HG03354 (cell line): Measurements from ENCODE around the gene MMRN2.
"Not testable (repeated sequence)": the region's sequence is repeated elsewhere in the genome, so short reads cannot be mapped to it uniquely, and the experiment has no call there.

ENCODE experiments used
- ATAC-seq: cut with Tn5 transposase; IDR thresholded peaks from one replicate; pipeline ENCODE4 v1.9.1; 2021; ENCODE audit warnings: mild to moderate bottlenecking; ENCODE audit not compliant: unreplicated experiment, poor library complexity, severe bottlenecking

Gene MMRN2

DNA sequence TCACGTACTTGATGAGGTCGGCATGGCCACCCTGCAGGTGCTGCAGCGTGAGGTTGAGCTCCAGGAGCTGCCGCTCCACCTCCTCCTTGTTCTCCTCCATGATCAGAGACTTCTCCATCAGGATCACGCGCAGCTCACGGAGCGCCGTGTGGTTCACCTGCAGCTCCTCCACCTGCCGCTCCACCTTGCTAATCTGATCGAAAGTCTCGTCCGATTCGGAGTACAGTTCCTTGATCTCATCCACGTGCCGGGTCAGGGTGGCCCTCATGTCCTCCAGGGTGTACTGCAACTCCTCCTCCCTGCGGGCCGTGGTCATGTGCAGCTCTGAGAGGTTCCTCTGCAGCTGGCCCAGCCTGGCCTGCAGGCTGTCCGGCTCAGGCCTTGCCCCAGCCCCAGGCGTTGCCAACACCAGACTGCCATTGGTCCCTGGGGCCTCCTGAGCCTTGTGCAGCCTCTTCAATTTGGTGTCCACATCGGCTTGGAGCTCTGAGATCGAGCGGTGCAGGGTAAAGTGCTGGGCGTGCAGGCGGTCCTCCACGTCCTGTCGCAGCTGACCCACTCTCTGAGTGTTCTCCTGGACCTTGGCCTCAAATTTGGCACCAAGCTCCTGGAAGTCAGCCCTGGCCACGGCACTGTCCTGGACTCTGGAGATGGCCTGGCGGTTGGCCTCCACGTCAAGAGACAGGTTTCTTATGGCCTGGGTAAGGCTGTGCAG, 13.9 kb downstream of the MMRN2 start:
- no peak for ATAC-seq

GRCh38 chr10:86942441-86943315, 14.7 kb downstream of the MMRN2 start:
- ATAC-seq = no peak

DNA sequence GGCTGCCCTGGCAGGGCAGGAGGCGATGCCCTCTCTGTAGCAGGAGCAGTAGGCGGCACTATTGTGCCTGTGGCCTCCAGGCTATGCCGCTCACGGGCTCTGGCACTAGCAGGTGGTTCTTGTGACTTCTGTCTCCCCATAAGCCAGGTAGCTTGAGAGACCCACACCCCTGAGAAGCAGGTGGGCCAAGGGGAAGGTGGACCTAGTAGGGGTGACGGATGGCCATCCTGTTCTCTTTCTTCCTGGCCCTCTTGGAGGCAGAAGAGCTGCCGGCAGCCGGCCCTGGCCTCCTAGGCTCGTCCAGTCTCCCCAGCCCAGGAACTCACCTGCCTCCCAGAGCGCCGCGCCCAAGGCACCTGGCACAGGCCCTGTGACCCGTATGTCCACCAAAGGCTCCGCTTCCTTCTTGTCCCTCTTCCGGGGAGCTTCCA, 15.4 kb downstream of the MMRN2 start:
- no peak for ATAC-seq

GRCh38 chr10:86941426-86941825, 16.0 kb downstream of the MMRN2 start:
- no peak for ATAC-seq

DNA sequence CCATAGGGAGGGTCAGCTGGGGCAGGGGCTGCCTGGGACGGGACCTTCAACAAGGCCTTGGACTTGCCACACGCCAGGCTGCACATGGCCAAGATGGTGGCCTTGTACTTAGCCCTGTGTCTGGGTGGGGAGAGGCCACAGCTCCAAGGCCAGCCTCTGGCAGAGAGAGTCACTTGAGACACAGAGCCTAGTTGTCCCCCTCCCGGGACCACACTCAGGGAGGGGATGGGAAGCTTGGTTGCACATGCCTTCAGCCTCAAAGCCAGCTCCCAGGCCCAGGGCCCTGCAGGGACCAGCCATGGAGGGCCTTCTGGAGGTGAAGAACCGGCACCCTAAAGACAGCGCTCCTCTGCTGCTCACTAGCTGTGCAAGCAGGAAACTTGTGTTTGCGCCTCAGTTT, 16.7 kb downstream of the MMRN2 start:
- ATAC-seq = no peak

DNA sequence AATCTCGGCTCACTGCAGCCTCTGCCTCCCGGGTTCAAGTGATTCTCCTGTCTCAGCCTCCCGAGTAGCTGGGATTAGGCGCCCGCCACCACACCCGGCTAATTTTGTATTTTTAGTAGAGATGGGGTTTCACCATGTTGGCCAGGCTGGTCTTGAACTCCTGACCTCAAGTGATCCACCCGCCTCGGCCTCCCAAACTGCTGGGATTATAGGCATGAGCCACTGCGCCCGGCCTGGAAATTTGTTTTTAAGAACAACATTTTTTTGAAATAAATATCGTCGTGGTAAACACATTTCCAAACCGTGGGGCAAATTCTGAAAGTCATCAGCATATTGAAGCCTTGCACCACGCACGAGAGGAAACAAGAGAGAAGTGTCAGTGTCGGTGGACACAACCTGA, 17.3 kb downstream of the MMRN2 start:
- ATAC-seq = not testable (repeated sequence)

GRCh38 chr10:86938260-86938659, 19.2 kb downstream of the MMRN2 start:
- no peak for ATAC-seq

- ATAC-seq = no peak
Measured at GRCh38 chr10:86937502-86938154, 19.8 kb downstream of the MMRN2 start.

- ATAC-seq = no peak
Measured at GRCh38 chr10:86936661-86937501, 20.5 kb downstream of the MMRN2 start.

- not testable (repeated sequence) for ATAC-seq
Measured at GRCh38 chr10:86934162-86934711, 23.2 kb downstream of the MMRN2 start.

- no peak for ATAC-seq
Measured at GRCh38 chr10:86932674-86933073, 24.7 kb downstream of the MMRN2 start.

- ATAC-seq = no peak
Measured at GRCh38 chr10:86931872-86932271, 25.5 kb downstream of the MMRN2 start.

DNA sequence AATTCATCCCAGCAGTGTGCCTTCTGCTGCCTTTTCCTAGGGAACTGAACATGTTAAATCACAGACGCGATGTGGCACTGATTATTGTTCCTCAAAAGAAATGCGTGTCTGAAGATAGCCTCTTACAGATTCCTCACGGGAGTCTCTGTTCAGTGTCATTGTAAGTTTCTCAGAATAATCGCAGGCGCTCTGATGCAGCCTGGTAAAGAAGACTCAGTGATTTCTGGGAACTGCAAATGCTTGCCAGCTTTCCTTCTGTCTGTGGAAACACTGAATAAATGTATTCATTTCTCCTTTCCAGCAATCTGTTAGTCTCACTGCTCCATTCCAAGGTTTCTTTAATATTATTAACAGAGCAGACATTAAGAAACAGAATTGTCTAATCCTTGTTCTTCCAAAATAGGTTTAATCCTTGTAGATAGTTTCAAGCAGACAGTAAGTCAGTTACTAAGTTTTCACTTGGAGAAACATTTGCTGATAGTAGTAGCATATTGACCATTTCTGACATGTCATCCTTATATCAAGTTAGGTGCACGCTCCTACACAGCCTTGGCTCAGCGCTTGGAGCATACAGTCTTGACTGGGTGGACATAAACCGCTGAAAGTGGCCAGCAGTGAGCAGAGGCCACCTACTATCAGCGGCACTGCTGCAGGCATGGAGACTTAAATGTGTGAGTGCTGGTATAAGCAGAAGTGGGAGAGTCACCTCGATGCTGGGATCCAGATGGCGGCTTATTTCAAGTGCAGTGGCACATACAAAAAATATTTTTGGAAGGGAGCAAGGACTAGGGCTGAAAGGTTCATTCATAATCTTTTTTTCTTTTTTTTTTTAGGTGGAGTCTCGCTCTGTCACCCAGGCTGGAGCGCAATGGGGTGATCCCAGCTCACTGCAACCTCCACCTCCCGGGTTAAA, 27.7 kb downstream of the MMRN2 start:
- no peak for ATAC-seq

DNA sequence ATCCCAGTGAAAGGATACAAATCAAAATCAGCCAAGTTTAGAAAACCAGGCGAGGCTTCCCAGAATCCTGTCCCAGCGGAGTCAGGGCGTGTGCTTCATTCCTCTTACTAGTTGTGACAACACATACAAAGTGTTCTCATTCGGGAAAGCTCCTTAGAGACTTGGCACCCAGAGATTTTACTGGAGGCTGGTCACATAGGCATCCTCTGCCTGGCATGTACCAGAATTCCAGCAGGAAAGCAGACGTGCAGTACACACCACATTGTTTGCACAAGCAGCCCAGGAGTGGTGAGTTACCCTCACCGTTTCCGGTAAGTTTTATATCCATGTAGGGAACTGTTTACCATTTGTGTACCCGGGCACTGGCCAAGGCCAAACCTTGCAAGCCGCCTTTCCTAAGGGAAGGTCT, 34.9 kb downstream of the MMRN2 start:
- no peak for ATAC-seq

DNA sequence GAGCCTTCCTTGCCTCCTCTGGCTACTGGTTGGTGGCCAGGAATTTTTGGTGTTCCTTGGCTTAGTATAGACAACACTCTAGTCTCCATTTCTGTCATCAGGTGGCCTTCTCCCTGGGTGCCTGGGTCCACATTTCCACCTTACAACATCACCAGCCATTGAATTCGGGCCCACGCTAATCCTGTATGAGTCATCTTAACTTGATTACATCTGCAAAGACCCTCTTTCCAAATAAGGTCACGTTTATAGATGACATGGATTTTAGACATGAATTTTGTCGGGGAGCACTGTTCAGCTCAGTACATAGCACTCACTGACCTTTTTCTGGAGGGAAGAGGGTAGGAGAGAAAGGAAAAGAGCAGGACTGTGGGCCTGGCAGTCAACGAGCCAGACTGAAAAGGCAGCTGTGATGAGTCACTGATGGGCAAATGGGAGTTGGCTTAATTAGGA, 39.4 kb downstream of the MMRN2 start:
- ATAC-seq = no peak

- ATAC-seq = no peak
Measured at GRCh38 chr10:86914734-86915133, 42.7 kb downstream of the MMRN2 start.

GRCh38 chr10:86905429-86905828, 52.0 kb downstream of the MMRN2 start:
- ATAC-seq = no peak

DNA sequence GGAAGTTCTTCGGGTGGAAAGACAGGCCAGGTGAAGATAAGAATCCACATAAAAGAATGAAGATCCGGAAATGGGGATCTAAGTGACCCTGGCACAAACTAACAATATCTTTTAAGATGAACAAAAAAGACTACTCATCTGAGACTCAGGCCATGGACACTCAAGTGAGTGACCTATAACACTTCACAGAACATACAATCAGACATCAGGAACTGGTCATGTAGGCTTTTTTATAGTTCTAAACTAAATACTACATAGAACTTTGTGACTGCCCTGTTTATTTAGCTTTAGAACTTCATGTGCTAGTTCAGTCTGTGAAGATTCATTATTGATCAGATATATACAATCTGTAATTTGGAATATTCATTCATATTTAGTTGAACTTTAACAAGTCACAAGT, 52.8 kb downstream of the MMRN2 start:
- ATAC-seq = no peak
